Endodermal cell (in vitro differentiated cells): ENCODE measurements around the gene CDH11. TPM values are rescaled to one million over a fixed set of nuclear protein-coding genes. Genes with fewer than 3 reads are reported as not detected.

Experiments used
- DNase-seq: peaks from one replicate; pipeline ENCODE4 v3.0.0-alpha.2; 2017
- H3K27ac ChIP-seq: 2 replicates; pipeline ENCODE4 v1.5.1; 2013; ENCODE audit warnings: mild to moderate bottlenecking, low read depth, low read length, moderate library complexity
- H3K27me3 ChIP-seq: 2 replicates; pipeline ENCODE4 v1.6.1; 2013; ENCODE audit warnings: mild to moderate bottlenecking, low read length, moderate library complexity; ENCODE audit not compliant: insufficient read depth, control insufficient read depth, poor library complexity, severe bottlenecking
- H3K36me3 ChIP-seq: 2 replicates; pipeline ENCODE4 v1.7.0; 2013; ENCODE audit warnings: mild to moderate bottlenecking, low read length, moderate library complexity; ENCODE audit not compliant: control insufficient read depth, insufficient read depth
- H3K4me1 ChIP-seq: one replicate; pipeline ENCODE4 v1.7.0; 2013; ENCODE audit warnings: low read length; ENCODE audit not compliant: control insufficient read depth, insufficient read depth
- H3K4me3 ChIP-seq: 2 replicates; pipeline ENCODE4 v1.5.1; 2013; ENCODE audit warnings: mild to moderate bottlenecking, low read length, moderate library complexity
- H3K9ac ChIP-seq: 2 replicates; pipeline ENCODE4 v1.6.1; 2013; ENCODE audit warnings: mild to moderate bottlenecking, low read length, moderate library complexity; ENCODE audit not compliant: poor library complexity, severe bottlenecking; ENCODE audit errors: extremely low read depth
- H3K9me3 ChIP-seq: 2 replicates; pipeline ENCODE4 v1.6.1; 2013; ENCODE audit warnings: mild to moderate bottlenecking, low read length, moderate library complexity; ENCODE audit not compliant: control insufficient read depth
- H3K27ac Mint-ChIP-seq: 2 replicates; pipeline ENCODE4 v1.8.0; 2020; ENCODE audit warnings: mixed read lengths
- H3K27me3 Mint-ChIP-seq: 2 replicates; pipeline ENCODE4 v1.8.0; 2021; ENCODE audit warnings: mild to moderate bottlenecking, mixed read lengths; ENCODE audit not compliant: insufficient read depth
- H3K36me3 Mint-ChIP-seq: 2 replicates; pipeline ENCODE4 v1.8.0; 2020; ENCODE audit warnings: low read depth, mixed read lengths
- H3K4me1 Mint-ChIP-seq: 2 replicates; pipeline ENCODE4 v1.8.0; 2020; ENCODE audit warnings: mixed read lengths
- H3K4me3 Mint-ChIP-seq: 2 replicates; pipeline ENCODE4 v1.8.0; 2020; ENCODE audit warnings: mild to moderate bottlenecking, moderate library complexity, mixed read lengths
- H3K9me3 Mint-ChIP-seq: 2 replicates; pipeline ENCODE4 v1.8.0; 2020; ENCODE audit warnings: mild to moderate bottlenecking, mixed read lengths
- WGBS, 2 experiments: methylation state at CpG; one replicate each; pipeline versions ENCODE4 v1.1.5 to v1.1.7; 2013; ENCODE audit warnings: missing lambda C conversion rate in 2 of 2, mixed read lengths in 1 of 2; ENCODE audit not compliant: insufficient coverage in 1 of 2, insufficient read length in 1 of 2; 5-methylcytosine and 5-hydroxymethylcytosine counted together
- total RNA-seq, 2 donors: library from RNA; stranded (reverse); fragmentation: NEBNext Ultra II Directional in 1 of 2; extraction: Animal tissue kit (Norgen Biotek cat#: 25700) in 1 of 2; gene quantifications; 2 replicates in 1 of 2; 3 replicates in 1 of 2; pipeline ENCODE4 v1.2.1, GENCODE V29; 2021
- TF ChIP-seq, protein P1 (sequence below): fragments of 200-600 bp; sonication (generic); conservative IDR thresholded peaks from 2 replicates; pipeline ENCODE4 v1.5.0; 2021; ENCODE audit warnings: antibody characterized with exemption, mild to moderate bottlenecking

The CDH11 gene
- total RNA-seq, 2 donors from 2014 or later: 0.73 to 2.9 TPM

DNA sequence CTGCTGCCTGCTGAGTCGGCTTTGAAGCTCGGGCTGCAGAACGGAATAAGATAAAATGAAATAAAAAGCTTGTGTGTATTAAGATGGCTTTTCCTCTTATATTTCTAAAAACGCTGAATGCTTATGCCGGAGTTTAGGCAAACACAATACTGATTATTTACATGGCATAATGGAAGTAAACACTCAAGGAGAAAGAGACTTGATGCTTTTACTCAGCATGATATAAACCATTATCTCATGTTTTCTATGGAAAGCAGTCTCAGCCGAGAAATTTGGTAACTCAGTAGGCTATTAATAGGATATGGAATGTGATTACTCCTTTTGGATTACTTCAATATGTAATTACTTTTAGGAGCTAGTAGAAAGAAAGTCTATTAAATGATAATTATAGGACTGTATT lies 153.3 kb downstream of the CDH11 start:
- H3K27me3 Mint-ChIP-seq: no peaks in the 10 kb centered on the region
- no peaks in the 10 kb centered on the region for H3K36me3 Mint-ChIP-seq
- Histone ChIP-seq H3K9me3 (no peaks in the 10 kb centered on the region), H3K27me3 (no peaks in the 10 kb centered on the region), H3K4me1 (no peaks in the 10 kb centered on the region), H3K27ac (no peak overlapping the region), H3K9ac (no peak overlapping the region), H3K4me3 (no peak overlapping the region), H3K36me3 (no peaks in the 10 kb centered on the region)
- no peak overlapping the region for H3K4me3 Mint-ChIP-seq
- TF ChIP-seq, protein P1, sequence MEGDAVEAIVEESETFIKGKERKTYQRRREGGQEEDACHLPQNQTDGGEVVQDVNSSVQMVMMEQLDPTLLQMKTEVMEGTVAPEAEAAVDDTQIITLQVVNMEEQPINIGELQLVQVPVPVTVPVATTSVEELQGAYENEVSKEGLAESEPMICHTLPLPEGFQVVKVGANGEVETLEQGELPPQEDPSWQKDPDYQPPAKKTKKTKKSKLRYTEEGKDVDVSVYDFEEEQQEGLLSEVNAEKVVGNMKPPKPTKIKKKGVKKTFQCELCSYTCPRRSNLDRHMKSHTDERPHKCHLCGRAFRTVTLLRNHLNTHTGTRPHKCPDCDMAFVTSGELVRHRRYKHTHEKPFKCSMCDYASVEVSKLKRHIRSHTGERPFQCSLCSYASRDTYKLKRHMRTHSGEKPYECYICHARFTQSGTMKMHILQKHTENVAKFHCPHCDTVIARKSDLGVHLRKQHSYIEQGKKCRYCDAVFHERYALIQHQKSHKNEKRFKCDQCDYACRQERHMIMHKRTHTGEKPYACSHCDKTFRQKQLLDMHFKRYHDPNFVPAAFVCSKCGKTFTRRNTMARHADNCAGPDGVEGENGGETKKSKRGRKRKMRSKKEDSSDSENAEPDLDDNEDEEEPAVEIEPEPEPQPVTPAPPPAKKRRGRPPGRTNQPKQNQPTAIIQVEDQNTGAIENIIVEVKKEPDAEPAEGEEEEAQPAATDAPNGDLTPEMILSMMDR: no peak
- H3K9me3 Mint-ChIP-seq: no peaks in the 10 kb centered on the region
- 94 to 100% methylated on average over 1 to 5 of the region's 6 CpGs for WGBS, 2 experiments
- peaks cover 5% of the 10 kb centered on the region for H3K4me1 Mint-ChIP-seq
- DNase-seq: no peak
- no peak overlapping the region for H3K27ac Mint-ChIP-seq

DNA sequence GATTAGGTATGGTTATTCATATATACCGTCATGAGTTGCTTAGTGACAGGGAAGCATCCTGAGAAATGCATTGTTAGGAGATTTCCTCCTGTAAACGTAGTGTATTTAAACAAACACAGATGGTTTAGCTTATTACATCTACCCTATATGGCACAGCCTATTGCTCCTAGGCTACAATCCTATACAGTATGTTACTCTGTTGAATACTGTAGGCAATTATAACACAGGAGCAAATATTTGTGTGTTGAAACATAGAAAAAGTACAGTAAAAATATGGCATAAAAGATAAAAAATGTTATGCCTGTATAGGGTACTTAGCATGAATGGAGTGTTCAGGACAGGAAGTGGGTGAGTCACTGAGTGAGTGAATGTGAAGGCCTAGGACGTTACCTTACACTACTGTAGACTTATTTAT lies 157.7 kb downstream of the CDH11 start:
- Histone ChIP-seq H3K27ac (no peak overlapping the region), H3K36me3 (no peaks in the 10 kb centered on the region), H3K9ac (no peak overlapping the region), H3K27me3 (no peaks in the 10 kb centered on the region), H3K4me3 (no peak overlapping the region), H3K9me3 (no peaks in the 10 kb centered on the region), H3K4me1 (no peaks in the 10 kb centered on the region)
- no peaks in the 10 kb centered on the region for H3K36me3 Mint-ChIP-seq
- 89 to 100% methylated on average over 1 to 2 of the region's 3 CpGs for WGBS, 2 experiments
- DNase-seq: no peak
- H3K27ac Mint-ChIP-seq: no peak overlapping the region
- TF ChIP-seq, protein P1: no peak
- no peaks in the 10 kb centered on the region for H3K27me3 Mint-ChIP-seq
- no peaks in the 10 kb centered on the region for H3K4me1 Mint-ChIP-seq
- no peak overlapping the region for H3K4me3 Mint-ChIP-seq
- H3K9me3 Mint-ChIP-seq: no peaks in the 10 kb centered on the region

DNA sequence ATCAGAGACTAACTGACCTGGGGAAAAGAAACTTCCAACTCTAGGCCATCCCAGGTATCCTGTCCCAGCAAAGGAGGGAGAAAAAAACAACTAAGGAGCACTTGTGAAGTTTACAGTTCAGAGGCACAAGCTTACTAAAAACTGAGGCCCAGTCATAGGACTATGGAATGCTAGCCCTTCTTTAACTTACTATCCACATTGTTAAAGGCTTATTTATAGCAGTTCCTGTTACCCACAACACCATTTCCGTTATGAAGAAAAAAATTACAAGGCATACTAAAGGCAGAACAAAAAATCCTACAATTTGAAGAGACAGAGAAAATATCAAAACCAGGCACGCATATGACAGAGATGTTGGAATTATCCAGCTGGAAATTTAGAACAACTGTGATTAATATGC lies 159.1 kb downstream of the CDH11 start:
- Mint-ChIP-seq H3K27ac (no peak overlapping the region), H3K4me1 (no peaks in the 10 kb centered on the region), H3K27me3 (no peaks in the 10 kb centered on the region), H3K4me3 (no peak overlapping the region), H3K9me3 (no peaks in the 10 kb centered on the region), H3K36me3 (no peaks in the 10 kb centered on the region)
- Histone ChIP-seq H3K27ac (no peak overlapping the region), H3K9me3 (no peaks in the 10 kb centered on the region), H3K27me3 (no peaks in the 10 kb centered on the region), H3K4me3 (no peak overlapping the region), H3K36me3 (no peaks in the 10 kb centered on the region), H3K4me1 (no peaks in the 10 kb centered on the region), H3K9ac (no peak overlapping the region)
- 90% methylated on average over 2 of the region's 2 CpGs for whole genome bisulfite sequencing, 2 experiments
- DNase-seq: no peak
- TF ChIP-seq, protein P1: no peak
